Stomach smooth muscle (tissue), 2 donors: Measurements from ENCODE around the gene TMEM120B.

Source experiments
- H3K27ac ChIP-seq: one replicate; pipeline ENCODE4 v1.7.0; 2013; ENCODE audit warnings: mild to moderate bottlenecking, low read length, inconsistent platforms
- H3K27me3 ChIP-seq, 2 donors: one replicate each; pipeline ENCODE4 v1.7.0; 2013; ENCODE audit warnings: low read length in 2 of 2; ENCODE audit not compliant: insufficient read depth in 2 of 2, control insufficient read depth in 1 of 2
- H3K36me3 ChIP-seq, 2 donors: one replicate each; pipeline ENCODE4 v1.7.0; 2013; ENCODE audit warnings: low read length in 2 of 2; ENCODE audit not compliant: control insufficient read depth in 2 of 2, insufficient read depth in 2 of 2
- H3K4me1 ChIP-seq: one replicate; pipeline ENCODE4 v1.7.0; 2013; ENCODE audit warnings: low read length; ENCODE audit not compliant: control insufficient read depth, insufficient read depth
- H3K4me3 ChIP-seq, 2 donors: one replicate each; pipeline ENCODE4 v1.7.0; 2013; ENCODE audit warnings: low read length in 2 of 2
- H3K9ac ChIP-seq, 2 donors: one replicate each; pipeline ENCODE4 v1.7.0; 2013; ENCODE audit warnings: low read length in 2 of 2, mild to moderate bottlenecking in 1 of 2
- H3K9me3 ChIP-seq, 2 donors: one replicate each; pipeline ENCODE4 v1.7.0; 2013; ENCODE audit warnings: low read length in 2 of 2; ENCODE audit not compliant: control insufficient read depth in 2 of 2
- donor health status: healthy.
- donor health status: Pancreatic carcinoma.

Gene TMEM120B

DNA sequence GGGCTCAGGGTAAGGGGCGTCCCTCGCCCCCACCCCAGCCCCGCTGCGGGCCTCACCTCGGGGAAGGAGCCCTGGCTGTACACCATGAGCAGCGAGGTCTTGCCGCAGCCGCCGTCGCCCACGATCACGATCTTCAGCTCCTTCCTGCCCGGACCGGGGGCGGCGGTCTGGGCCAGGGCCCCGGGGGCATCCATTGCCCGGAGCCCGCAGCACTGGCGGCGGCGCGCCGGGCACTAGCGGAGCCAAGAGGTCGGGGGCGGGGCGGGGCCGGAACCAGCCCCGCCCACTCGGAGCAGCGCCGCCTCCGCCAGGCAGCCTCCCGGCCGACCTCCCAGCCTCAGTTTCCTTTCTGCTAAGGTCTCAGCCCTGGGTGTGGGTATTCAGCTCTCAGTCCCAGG is 80.9 kb downstream of the TMEM120B start, which contains the start of gene RHOF:
Gene RHOF (minus strand): TSS at position 249 of the 398 bp plus-strand sequence. CDS start 55 bp downstream, at position 194.
- peak within 1 kb of the TSS; percentile 47 to 54 for H3K9ac ChIP-seq
- H3K36me3 ChIP-seq, result peaks cover 0 to 1% of the 10 kb centered on the region in 2 donors
- H3K4me1 ChIP-seq, result peaks cover 59% of the 10 kb centered on the region
- H3K4me3 ChIP-seq, result peak within 1 kb of the TSS; percentile 63 to 79
- H3K27ac ChIP-seq, result peak within 1 kb of the TSS; percentile 84
- H3K27me3 ChIP-seq, result no peaks in the 10 kb centered on the region
- H3K9me3 ChIP-seq, result no peaks in the 10 kb centered on the region

DNA sequence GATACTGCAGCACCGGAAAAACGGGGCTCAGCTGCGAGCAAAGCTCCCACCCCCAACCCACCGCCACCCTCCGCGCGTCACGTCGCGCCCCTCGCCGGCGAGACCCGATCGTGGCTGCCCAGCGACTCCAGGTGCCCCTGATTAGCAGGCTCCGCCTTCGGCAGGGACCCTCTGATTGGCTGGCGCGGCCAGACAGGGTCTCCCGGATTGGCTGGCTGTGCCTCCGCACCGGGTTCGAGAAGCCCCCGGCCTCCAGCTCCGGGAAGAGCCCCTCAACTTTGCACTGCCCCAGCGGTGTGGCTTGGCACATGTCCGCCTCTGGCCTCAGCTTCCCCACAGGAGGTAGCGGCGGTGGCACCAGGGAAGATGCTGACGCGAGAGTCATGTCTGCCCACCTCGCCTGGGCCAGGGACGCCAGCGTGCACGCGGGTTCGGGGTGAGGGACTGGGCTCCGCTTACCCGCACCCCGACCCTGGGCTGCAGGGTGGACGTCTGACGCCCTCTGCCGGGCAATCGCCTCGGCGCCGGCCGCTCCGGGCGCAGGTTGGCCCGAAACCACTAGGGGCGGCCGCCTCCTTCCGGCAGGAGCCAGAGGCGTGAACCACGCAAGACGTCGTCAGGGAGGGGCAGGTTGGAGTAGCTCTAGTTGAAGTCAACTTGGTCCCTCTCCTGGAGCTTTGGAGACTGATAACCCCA is 81.4 kb downstream of the TMEM120B start:
- peak overlapping the region; percentile 63 to 79 for H3K4me3 ChIP-seq
- H3K4me1 ChIP-seq, result peaks cover 65% of the 10 kb centered on the region
- H3K9ac ChIP-seq, result peak overlapping the region; percentile 47 to 54
- no peaks in the 10 kb centered on the region for H3K27me3 ChIP-seq
- no peaks in the 10 kb centered on the region for H3K9me3 ChIP-seq
- peaks cover 0 to 2% of the 10 kb centered on the region in 2 donors for H3K36me3 ChIP-seq
- H3K27ac ChIP-seq, result peak overlapping the region; percentile 84

DNA sequence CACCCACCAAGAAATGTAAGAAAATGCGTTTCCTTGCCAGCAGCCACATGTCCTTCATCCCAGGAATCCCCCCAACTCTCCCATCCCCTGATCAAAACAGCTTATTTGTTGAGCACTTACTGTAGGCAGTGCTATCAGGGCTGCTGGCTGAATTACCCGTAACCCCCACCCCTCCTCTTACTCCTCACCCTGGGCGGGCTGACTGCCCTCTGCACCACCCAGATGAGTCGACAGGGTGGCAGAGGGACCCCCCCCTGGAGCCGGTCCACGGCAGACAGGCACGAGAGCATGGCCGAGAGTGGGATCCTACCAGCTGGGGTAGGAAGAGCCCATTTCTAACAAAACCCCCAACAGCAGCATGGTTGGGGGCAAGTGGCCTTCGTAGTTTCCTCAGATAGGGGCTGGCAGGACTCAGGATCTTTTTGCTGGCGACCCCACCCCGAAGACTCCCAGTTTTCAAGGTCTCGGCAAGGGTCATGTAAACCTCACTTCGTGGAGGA is 82.0 kb downstream of the TMEM120B start:
- H3K4me1 ChIP-seq, result peaks cover 69% of the 10 kb centered on the region

DNA sequence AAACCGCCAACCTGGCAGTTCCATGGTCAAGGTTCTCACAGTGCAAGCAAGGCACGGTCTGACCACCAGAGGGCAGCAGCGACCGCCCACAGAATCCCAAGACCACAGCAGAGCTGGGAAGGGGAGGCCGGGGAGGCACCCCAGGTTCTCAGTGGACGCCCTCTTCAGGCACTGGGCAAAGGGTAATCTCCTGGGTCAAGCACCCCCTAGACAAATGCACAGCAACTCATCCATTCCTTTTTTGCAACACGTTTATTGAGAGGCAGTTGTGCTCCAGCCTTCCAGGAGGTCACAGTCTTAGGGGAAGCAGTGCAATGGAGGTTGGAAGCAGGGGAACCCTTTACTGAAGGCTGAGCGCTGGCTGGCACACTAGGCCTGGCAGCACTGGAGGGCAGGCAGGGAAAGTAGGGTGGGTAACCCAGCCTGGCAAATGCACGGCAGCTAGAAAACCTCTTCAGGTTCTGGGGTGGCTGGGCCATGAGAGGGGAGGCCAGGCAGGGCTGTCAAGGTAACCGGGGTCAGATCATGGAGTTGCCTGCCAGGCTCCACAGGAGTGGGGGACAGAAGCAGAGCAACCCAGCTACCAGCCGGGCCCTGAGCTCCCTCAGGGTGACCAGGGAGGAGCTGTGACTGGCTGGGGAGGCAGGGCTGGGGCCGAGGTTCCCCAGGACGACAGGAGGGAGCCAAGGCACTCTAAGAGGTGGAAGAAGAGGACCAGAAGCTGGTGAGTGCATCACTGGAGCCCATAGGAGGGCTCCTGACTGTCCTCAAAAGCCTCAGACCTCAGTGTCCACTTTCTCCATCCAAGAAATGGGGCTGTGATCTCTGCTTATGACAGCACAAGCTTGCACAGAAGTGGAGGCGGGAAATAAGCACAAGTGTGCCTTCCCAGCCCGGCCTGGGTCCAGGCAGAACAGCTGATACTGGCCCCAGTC is 82.7 kb downstream of the TMEM120B start:
- Histone ChIP-seq H3K27me3 (no peaks in the 10 kb centered on the region), H3K4me1 (peaks cover 76% of the 10 kb centered on the region), H3K27ac (peak overlapping the region; percentile 84), H3K9ac (peak overlapping the region in 1 of 2 donors; percentile 35), H3K4me3 (peak overlapping the region; percentile 63 to 79), H3K36me3 (peaks cover 0 to 2% of the 10 kb centered on the region in 2 donors), H3K9me3 (no peaks in the 10 kb centered on the region)

More for the DNA sequence above, 82.0 kb downstream of the TMEM120B start:
- Histone ChIP-seq H3K9me3 (no peaks in the 10 kb centered on the region), H3K4me3 (peak overlapping the region; percentile 63 to 79), H3K27ac (peak overlapping the region; percentile 84), H3K9ac (peak overlapping the region; percentile 35 to 47), H3K27me3 (no peaks in the 10 kb centered on the region), H3K36me3 (peaks cover 0 to 2% of the 10 kb centered on the region in 2 donors)

DNA sequence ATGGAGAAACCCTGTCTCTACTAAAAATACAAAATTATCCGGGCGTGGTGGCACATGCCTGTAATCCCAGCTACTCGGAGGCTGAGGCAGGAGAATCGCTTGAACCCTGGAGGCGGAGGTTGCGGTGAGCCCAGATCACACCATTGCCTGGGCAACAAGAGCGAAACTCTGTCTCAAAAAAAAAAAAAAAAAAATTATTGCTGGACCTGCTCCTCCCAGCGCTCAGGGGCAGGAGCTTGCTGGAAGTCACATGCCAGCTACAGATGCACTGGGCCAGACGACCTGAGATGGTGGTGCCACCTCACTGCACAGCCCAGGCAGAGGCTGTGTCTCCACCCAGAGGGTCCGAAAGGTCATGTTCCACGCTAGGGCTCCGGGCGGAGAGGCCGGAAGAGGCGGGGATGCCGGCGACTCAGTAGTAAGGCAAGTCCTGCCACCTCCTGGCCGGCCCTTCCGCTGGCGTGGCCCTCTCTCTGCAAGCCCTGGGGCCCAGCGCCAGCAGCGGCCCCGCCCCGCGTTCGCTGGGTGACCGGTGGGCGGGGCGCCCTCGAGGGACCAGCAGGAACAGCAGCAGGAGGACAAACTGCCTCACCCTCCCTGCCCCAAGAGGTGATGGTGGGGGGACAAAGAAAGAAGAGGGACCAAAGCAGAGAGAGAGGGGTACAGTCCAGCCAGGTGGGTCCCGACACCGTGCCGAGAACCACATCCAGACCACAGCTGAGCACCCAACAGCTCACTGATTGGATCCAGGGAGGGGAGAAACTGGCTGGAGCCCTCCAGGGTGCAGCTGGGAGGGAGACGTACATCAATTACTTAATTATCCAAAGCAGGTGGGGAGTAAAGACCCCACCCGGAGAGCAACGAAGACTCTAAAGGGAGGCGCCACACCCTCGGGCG is 84.6 kb downstream of the TMEM120B start:
- Histone ChIP-seq H3K9me3 (no peaks in the 10 kb centered on the region), H3K36me3 (peaks cover 0 to 2% of the 10 kb centered on the region in 2 donors), H3K9ac (peak overlapping the region in 1 of 2 donors; percentile 42), H3K4me1 (peaks cover 84% of the 10 kb centered on the region), H3K4me3 (peak overlapping the region; percentile 18 to 68), H3K27me3 (no peaks in the 10 kb centered on the region), H3K27ac (peak overlapping the region; percentile 84)

DNA sequence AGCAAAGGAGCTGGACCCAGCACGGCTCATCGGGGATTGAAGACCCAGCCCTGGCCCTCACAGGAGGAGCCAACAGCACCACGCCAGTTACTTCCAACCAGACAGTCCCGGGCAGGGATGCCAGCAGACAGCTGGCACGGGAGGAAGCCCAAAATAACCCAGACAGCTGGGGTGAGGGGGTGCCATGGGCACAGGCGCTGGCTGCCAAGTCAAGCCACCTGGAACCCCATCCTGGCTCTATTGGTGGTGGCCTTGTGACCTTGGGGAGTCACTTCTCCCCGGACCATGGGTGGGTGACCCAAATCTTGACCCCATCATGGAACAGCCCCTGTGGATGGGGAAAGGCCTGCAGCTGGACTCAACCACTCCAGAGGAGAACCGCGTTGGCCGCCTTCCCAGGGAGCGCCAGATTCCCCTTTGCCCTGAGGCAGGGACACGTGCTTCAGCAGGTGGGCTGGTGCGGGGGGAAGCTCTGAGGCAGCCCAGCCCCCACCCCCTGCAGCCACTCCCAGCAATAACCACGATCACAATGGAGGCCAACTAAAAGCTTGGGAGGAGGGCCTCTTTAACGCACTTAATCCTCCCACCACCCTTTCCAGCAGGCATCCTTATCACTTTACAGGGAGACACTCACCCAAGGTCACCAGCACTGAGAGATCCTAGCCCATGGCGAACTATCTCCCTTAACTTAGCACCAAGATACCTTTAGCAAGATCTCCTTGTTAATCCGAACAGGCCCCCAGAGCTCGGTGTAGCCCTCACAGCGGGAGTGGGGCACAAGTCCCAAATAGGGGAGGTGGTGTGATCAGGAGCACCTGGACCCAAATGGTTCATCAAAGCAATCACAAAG is 85.6 kb downstream of the TMEM120B start:
- H3K9ac ChIP-seq, result peak overlapping the region; percentile 24 to 64
- peaks cover 0 to 2% of the 10 kb centered on the region in 2 donors for H3K36me3 ChIP-seq
- peak overlapping the region; percentile 18 to 68 for H3K4me3 ChIP-seq
- peaks cover 78% of the 10 kb centered on the region for H3K4me1 ChIP-seq
- no peaks in the 10 kb centered on the region for H3K27me3 ChIP-seq
- H3K9me3 ChIP-seq, result no peaks in the 10 kb centered on the region
- peak overlapping the region; percentile 84 for H3K27ac ChIP-seq

DNA sequence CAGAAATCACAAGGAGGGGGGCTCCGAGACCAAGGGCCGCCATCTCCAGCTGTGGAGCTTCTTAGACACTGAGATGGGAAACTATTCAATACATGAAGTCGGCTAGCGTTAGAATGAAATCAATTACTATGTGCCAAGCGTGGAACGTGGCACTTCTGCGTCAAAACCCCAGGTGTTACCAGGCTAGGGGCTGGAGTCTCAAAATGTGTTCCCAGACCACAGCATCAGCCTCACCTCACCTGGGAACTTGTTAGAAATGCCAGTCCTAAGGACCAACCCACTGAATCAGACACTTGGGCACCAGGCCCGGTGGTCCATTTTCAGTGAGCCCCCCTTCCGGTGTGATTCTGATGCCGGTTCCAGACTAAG is 86.2 kb downstream of the TMEM120B start:
- peak overlapping the region; percentile 2 to 68 for H3K4me3 ChIP-seq
- no peaks in the 10 kb centered on the region for H3K9me3 ChIP-seq
- peak overlapping the region; percentile 84 for H3K27ac ChIP-seq
- H3K27me3 ChIP-seq, result no peaks in the 10 kb centered on the region
- H3K36me3 ChIP-seq, result peaks cover 0 to 2% of the 10 kb centered on the region in 2 donors
- H3K9ac ChIP-seq, result peak overlapping the region; percentile 34 to 66
- peaks cover 73% of the 10 kb centered on the region for H3K4me1 ChIP-seq

DNA sequence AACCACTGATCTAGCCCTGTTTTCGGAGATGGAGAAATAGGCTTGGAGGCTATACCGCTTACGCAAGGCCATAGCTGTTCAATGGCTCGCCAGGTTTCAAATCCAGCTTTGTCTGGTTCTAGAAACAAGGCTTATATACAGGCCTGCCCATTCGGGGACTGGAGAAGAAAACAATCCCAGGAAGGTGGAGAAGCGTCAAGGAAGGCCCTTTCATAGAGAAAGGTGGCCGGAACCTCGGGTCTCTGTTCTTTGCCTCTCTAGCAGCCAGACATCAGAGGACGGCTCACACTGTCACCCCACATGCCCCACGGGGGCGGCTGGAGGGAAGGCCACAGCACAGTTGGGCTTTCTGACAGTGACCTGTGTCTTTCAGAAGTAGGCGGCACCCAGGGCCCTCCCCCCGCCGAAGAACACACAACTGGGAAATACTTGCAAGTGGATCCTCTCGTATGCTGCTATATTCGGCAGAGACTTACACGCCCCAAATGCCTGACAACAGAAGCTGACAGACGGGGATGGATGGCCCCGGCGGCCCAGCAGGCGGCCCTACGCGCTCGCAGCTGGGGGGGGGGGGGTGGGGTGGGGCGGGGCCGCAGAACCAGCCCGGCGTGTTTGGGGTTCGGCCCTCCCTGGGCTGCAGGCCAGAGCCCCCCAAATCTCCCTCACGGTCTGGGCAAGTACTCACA is 86.7 kb downstream of the TMEM120B start:
- Histone ChIP-seq H3K4me1 (peaks cover 69% of the 10 kb centered on the region), H3K9ac (peak overlapping the region; percentile 74 to 78), H3K27me3 (no peaks in the 10 kb centered on the region), H3K27ac (peak overlapping the region; percentile 100), H3K4me3 (peak overlapping the region; percentile 62 to 87), H3K9me3 (no peaks in the 10 kb centered on the region), H3K36me3 (peaks cover 0 to 2% of the 10 kb centered on the region in 2 donors)
